Measurements from ENCODE around the gene MSMO1.

The MSMO1 gene

GRCh38 chr4:165360985-165361670 lies 33.7 kb downstream of the MSMO1 start:
- Histone ChIP-seq H3K27ac (ENCODE audit: low read depth, low read length) (no peak overlapping the region), H3K27me3 (ENCODE audit: control insufficient read depth, insufficient read depth, low read length) (no peaks in the 10 kb centered on the region), H3K9ac (ENCODE audit: low read length) (no peak overlapping the region), H3K36me3 (ENCODE audit: control insufficient read depth, insufficient read depth, low read length) (no peaks in the 10 kb centered on the region), H3K4me3 (ENCODE audit: low read depth, low read length) (no peak overlapping the region), H3K4me1 (ENCODE audit: control insufficient read depth, insufficient read depth, low read length) (peaks cover 11% of the 10 kb centered on the region), H3K9me3 (ENCODE audit: control insufficient read depth, insufficient read depth, low read depth, low read length) (no peaks in the 10 kb centered on the region)

GRCh38 chr4:165361810-165362209 lies 34.3 kb downstream of the MSMO1 start:
- Histone ChIP-seq H3K27ac (ENCODE audit: low read depth, low read length) (no peak overlapping the region), H3K4me3 (ENCODE audit: low read depth, low read length) (no peak overlapping the region), H3K36me3 (ENCODE audit: control insufficient read depth, insufficient read depth, low read length) (no peaks in the 10 kb centered on the region), H3K27me3 (ENCODE audit: control insufficient read depth, insufficient read depth, low read length) (no peaks in the 10 kb centered on the region), H3K9me3 (ENCODE audit: control insufficient read depth, insufficient read depth, low read depth, low read length) (no peaks in the 10 kb centered on the region), H3K9ac (ENCODE audit: low read length) (no peak overlapping the region), H3K4me1 (ENCODE audit: control insufficient read depth, insufficient read depth, low read length) (peaks cover 11% of the 10 kb centered on the region)

GRCh38 chr4:165364452-165365080 lies 37.1 kb downstream of the MSMO1 start:
- Histone ChIP-seq H3K4me3 (ENCODE audit: low read depth, low read length) (no peak overlapping the region), H3K36me3 (ENCODE audit: control insufficient read depth, insufficient read depth, low read length) (no peaks in the 10 kb centered on the region), H3K9ac (ENCODE audit: low read length) (no peak overlapping the region), H3K9me3 (ENCODE audit: control insufficient read depth, insufficient read depth, low read depth, low read length) (no peaks in the 10 kb centered on the region), H3K27me3 (ENCODE audit: control insufficient read depth, insufficient read depth, low read length) (no peaks in the 10 kb centered on the region), H3K27ac (ENCODE audit: low read depth, low read length) (no peak overlapping the region), H3K4me1 (ENCODE audit: control insufficient read depth, insufficient read depth, low read length) (peaks cover 21% of the 10 kb centered on the region)

GRCh38 chr4:165367040-165367439 lies 39.6 kb downstream of the MSMO1 start:
- Histone ChIP-seq H3K27ac (ENCODE audit: low read depth, low read length) (no peak overlapping the region), H3K36me3 (ENCODE audit: control insufficient read depth, insufficient read depth, low read length) (no peaks in the 10 kb centered on the region), H3K4me3 (ENCODE audit: low read depth, low read length) (no peak overlapping the region), H3K4me1 (ENCODE audit: control insufficient read depth, insufficient read depth, low read length) (peaks cover 21% of the 10 kb centered on the region), H3K27me3 (ENCODE audit: control insufficient read depth, insufficient read depth, low read length) (no peaks in the 10 kb centered on the region), H3K9me3 (ENCODE audit: control insufficient read depth, insufficient read depth, low read depth, low read length) (no peaks in the 10 kb centered on the region), H3K9ac (ENCODE audit: low read length) (no peak overlapping the region)

- H3K4me3 ChIP-seq (ENCODE audit: low read depth, low read length) = no peak overlapping the region
- H3K4me1 ChIP-seq (ENCODE audit: control insufficient read depth, insufficient read depth, low read length) = peaks cover 21% of the 10 kb centered on the region
- H3K9ac ChIP-seq (ENCODE audit: low read length) = no peak overlapping the region
- H3K27ac ChIP-seq (ENCODE audit: low read depth, low read length) = no peak overlapping the region
- H3K9me3 ChIP-seq (ENCODE audit: control insufficient read depth, insufficient read depth, low read depth, low read length) = no peaks in the 10 kb centered on the region
- no peaks in the 10 kb centered on the region for H3K36me3 ChIP-seq (ENCODE audit: control insufficient read depth, insufficient read depth, low read length)
- no peaks in the 10 kb centered on the region for H3K27me3 ChIP-seq (ENCODE audit: control insufficient read depth, insufficient read depth, low read length)
Observed at GRCh38 chr4:165368114-165368513, 40.6 kb downstream of the MSMO1 start.

- H3K9ac ChIP-seq (ENCODE audit: low read length) = no peak overlapping the region
- no peak overlapping the region for H3K4me3 ChIP-seq (ENCODE audit: low read depth, low read length)
- no peak overlapping the region for H3K27ac ChIP-seq (ENCODE audit: low read depth, low read length)
- peaks cover 21% of the 10 kb centered on the region for H3K4me1 ChIP-seq (ENCODE audit: control insufficient read depth, insufficient read depth, low read length)
- H3K9me3 ChIP-seq (ENCODE audit: control insufficient read depth, insufficient read depth, low read depth, low read length) = no peaks in the 10 kb centered on the region
- H3K27me3 ChIP-seq (ENCODE audit: control insufficient read depth, insufficient read depth, low read length) = no peaks in the 10 kb centered on the region
- H3K36me3 ChIP-seq (ENCODE audit: control insufficient read depth, insufficient read depth, low read length) = no peaks in the 10 kb centered on the region
Observed at GRCh38 chr4:165368567-165368966, 41.1 kb downstream of the MSMO1 start.

- no peaks in the 10 kb centered on the region for H3K36me3 ChIP-seq (ENCODE audit: control insufficient read depth, insufficient read depth, low read length)
- H3K27me3 ChIP-seq (ENCODE audit: control insufficient read depth, insufficient read depth, low read length) = no peaks in the 10 kb centered on the region
- H3K4me1 ChIP-seq (ENCODE audit: control insufficient read depth, insufficient read depth, low read length) = peaks cover 19% of the 10 kb centered on the region
- H3K9ac ChIP-seq (ENCODE audit: low read length) = no peak overlapping the region
- no peak overlapping the region for H3K4me3 ChIP-seq (ENCODE audit: low read depth, low read length)
- H3K9me3 ChIP-seq (ENCODE audit: control insufficient read depth, insufficient read depth, low read depth, low read length) = no peaks in the 10 kb centered on the region
- no peak overlapping the region for H3K27ac ChIP-seq (ENCODE audit: low read depth, low read length)
Observed at GRCh38 chr4:165369522-165369921, 42.1 kb downstream of the MSMO1 start.

GRCh38 chr4:165370530-165370929 lies 43.1 kb downstream of the MSMO1 start:
- Histone ChIP-seq H3K9me3 (ENCODE audit: control insufficient read depth, insufficient read depth, low read depth, low read length) (no peaks in the 10 kb centered on the region), H3K27ac (ENCODE audit: low read depth, low read length) (no peak overlapping the region), H3K4me1 (ENCODE audit: control insufficient read depth, insufficient read depth, low read length) (peaks cover 11% of the 10 kb centered on the region), H3K27me3 (ENCODE audit: control insufficient read depth, insufficient read depth, low read length) (peaks cover 4% of the 10 kb centered on the region; the same call in 1 of the 2 replicates), H3K9ac (ENCODE audit: low read length) (no peak overlapping the region), H3K4me3 (ENCODE audit: low read depth, low read length) (no peak overlapping the region), H3K36me3 (ENCODE audit: control insufficient read depth, insufficient read depth, low read length) (no peaks in the 10 kb centered on the region)

- no peaks in the 10 kb centered on the region for H3K9me3 ChIP-seq (ENCODE audit: control insufficient read depth, insufficient read depth, low read depth, low read length)
- H3K4me3 ChIP-seq (ENCODE audit: low read depth, low read length) = no peak overlapping the region
- no peak overlapping the region for H3K27ac ChIP-seq (ENCODE audit: low read depth, low read length)
- H3K9ac ChIP-seq (ENCODE audit: low read length) = no peak overlapping the region
- no peaks in the 10 kb centered on the region for H3K36me3 ChIP-seq (ENCODE audit: control insufficient read depth, insufficient read depth, low read length)
- peaks cover 9% of the 10 kb centered on the region for H3K4me1 ChIP-seq (ENCODE audit: control insufficient read depth, insufficient read depth, low read length)
- H3K27me3 ChIP-seq (ENCODE audit: control insufficient read depth, insufficient read depth, low read length) = peaks cover 39% of the 10 kb centered on the region
Observed at GRCh38 chr4:165375465-165375864, 48.0 kb downstream of the MSMO1 start.

GRCh38 chr4:165378398-165378744 lies 50.9 kb downstream of the MSMO1 start:
- H3K9ac ChIP-seq (ENCODE audit: low read length) = peak overlapping the region; percentile 35
- no peaks in the 10 kb centered on the region for H3K9me3 ChIP-seq (ENCODE audit: control insufficient read depth, insufficient read depth, low read depth, low read length)
- H3K4me3 ChIP-seq (ENCODE audit: low read depth, low read length) = peak overlapping the region; percentile 85
- H3K36me3 ChIP-seq (ENCODE audit: control insufficient read depth, insufficient read depth, low read length) = no peaks in the 10 kb centered on the region
- H3K27ac ChIP-seq (ENCODE audit: low read depth, low read length) = no peak overlapping the region
- peaks cover 39% of the 10 kb centered on the region for H3K27me3 ChIP-seq (ENCODE audit: control insufficient read depth, insufficient read depth, low read length)
- H3K4me1 ChIP-seq (ENCODE audit: control insufficient read depth, insufficient read depth, low read length) = peaks cover 9% of the 10 kb centered on the region

- Histone ChIP-seq H3K27ac (ENCODE audit: low read depth, low read length) (no peak within 1 kb of the TSS), H3K27me3 (ENCODE audit: control insufficient read depth, insufficient read depth, low read length) (peaks cover 39% of the 10 kb centered on the region), H3K36me3 (ENCODE audit: control insufficient read depth, insufficient read depth, low read length) (no peaks in the 10 kb centered on the region), H3K9ac (ENCODE audit: low read length) (peak within 1 kb of the TSS; percentile 35), H3K4me3 (ENCODE audit: low read depth, low read length) (peak within 1 kb of the TSS; percentile 85), H3K4me1 (ENCODE audit: control insufficient read depth, insufficient read depth, low read length) (peaks cover 15% of the 10 kb centered on the region), H3K9me3 (ENCODE audit: control insufficient read depth, insufficient read depth, low read depth, low read length) (no peaks in the 10 kb centered on the region)
Observed at GRCh38 chr4:165378745-165379677, 51.5 kb downstream of the MSMO1 start, which contains the start of gene CPE. Gene CPE, plus strand, starts transcription at chr4:165379008. Its CDS starts 214 bp downstream, at chr4:165379222.
